Measurements from ENCODE around the gene LURAP1L. TPM values are rescaled to one million over a fixed set of nuclear protein-coding genes. Genes with fewer than 3 reads are reported as not detected.

The LURAP1L gene
- total RNA-seq, 1 donor from 2014 or later: 0.51 TPM

- no peak overlapping the region for H3K4me3 Mint-ChIP-seq (ENCODE audit: unreplicated experiment)
- DNase-seq (ENCODE audit: low spot score): no peak
- TF ChIP-seq CTCF (IDR thresholded peaks at IDR 0.05; ENCODE audit: unreplicated experiment): no peak
- H3K9me3 Mint-ChIP-seq (ENCODE audit: unreplicated experiment): no peaks in the 10 kb centered on the region
- no peaks in the 10 kb centered on the region for H3K4me1 Mint-ChIP-seq (ENCODE audit: unreplicated experiment)
- H3K36me3 Mint-ChIP-seq (ENCODE audit: low read depth, unreplicated experiment): no peaks in the 10 kb centered on the region
- peaks cover 3% of the 10 kb centered on the region for H3K27me3 Mint-ChIP-seq (ENCODE audit: unreplicated experiment)
- no peak overlapping the region for H3K27ac Mint-ChIP-seq (ENCODE audit: unreplicated experiment)
These were observed 11.1 kb downstream of the LURAP1L start for GRCh38 chr9:12785941-12786340.

- Mint-ChIP-seq H3K4me3 (ENCODE audit: unreplicated experiment) (no peak overlapping the region), H3K9me3 (ENCODE audit: unreplicated experiment) (no peaks in the 10 kb centered on the region), H3K36me3 (ENCODE audit: low read depth, unreplicated experiment) (no peaks in the 10 kb centered on the region), H3K27me3 (ENCODE audit: unreplicated experiment) (peaks cover 3% of the 10 kb centered on the region), H3K4me1 (ENCODE audit: unreplicated experiment) (no peaks in the 10 kb centered on the region), H3K27ac (ENCODE audit: unreplicated experiment) (no peak overlapping the region)
- DNase-seq (ENCODE audit: low spot score): no peak
- TF ChIP-seq CTCF (IDR thresholded peaks at IDR 0.05; ENCODE audit: unreplicated experiment): no peak
These were observed 15.2 kb downstream of the LURAP1L start for GRCh38 chr9:12790001-12790400.

GRCh38 chr9:12790883-12791282, 16.1 kb downstream of the LURAP1L start:
- DNase-seq (ENCODE audit: low spot score): no peak
- Mint-ChIP-seq H3K27me3 (ENCODE audit: unreplicated experiment) (peaks cover 2% of the 10 kb centered on the region), H3K27ac (ENCODE audit: unreplicated experiment) (no peak overlapping the region), H3K36me3 (ENCODE audit: low read depth, unreplicated experiment) (no peaks in the 10 kb centered on the region), H3K4me1 (ENCODE audit: unreplicated experiment) (no peaks in the 10 kb centered on the region), H3K9me3 (ENCODE audit: unreplicated experiment) (no peaks in the 10 kb centered on the region), H3K4me3 (ENCODE audit: unreplicated experiment) (no peak overlapping the region)
- no peak for TF ChIP-seq CTCF (IDR thresholded peaks at IDR 0.05; ENCODE audit: unreplicated experiment)

- no peak overlapping the region for H3K27ac Mint-ChIP-seq (ENCODE audit: unreplicated experiment)
- TF ChIP-seq CTCF (IDR thresholded peaks at IDR 0.05; ENCODE audit: unreplicated experiment): no peak
- no peaks in the 10 kb centered on the region for H3K4me1 Mint-ChIP-seq (ENCODE audit: unreplicated experiment)
- no peaks in the 10 kb centered on the region for H3K9me3 Mint-ChIP-seq (ENCODE audit: unreplicated experiment)
- H3K4me3 Mint-ChIP-seq (ENCODE audit: unreplicated experiment): no peak overlapping the region
- H3K36me3 Mint-ChIP-seq (ENCODE audit: low read depth, unreplicated experiment): no peaks in the 10 kb centered on the region
- H3K27me3 Mint-ChIP-seq (ENCODE audit: unreplicated experiment): no peaks in the 10 kb centered on the region
- no peak for DNase-seq (ENCODE audit: low spot score)
These were observed 19.4 kb downstream of the LURAP1L start for GRCh38 chr9:12794101-12794799.

- Mint-ChIP-seq H3K4me3 (ENCODE audit: unreplicated experiment) (no peak overlapping the region), H3K36me3 (ENCODE audit: low read depth, unreplicated experiment) (no peaks in the 10 kb centered on the region), H3K9me3 (ENCODE audit: unreplicated experiment) (no peaks in the 10 kb centered on the region), H3K27me3 (ENCODE audit: unreplicated experiment) (no peaks in the 10 kb centered on the region), H3K27ac (ENCODE audit: unreplicated experiment) (no peak overlapping the region), H3K4me1 (ENCODE audit: unreplicated experiment) (no peaks in the 10 kb centered on the region)
- DNase-seq (ENCODE audit: low spot score): no peak
- TF ChIP-seq CTCF (IDR thresholded peaks at IDR 0.05; ENCODE audit: unreplicated experiment): no peak
These were observed 21.8 kb downstream of the LURAP1L start for GRCh38 chr9:12796601-12797000.
